HG03354 (cell line): ENCODE data around the gene PTGER1.

Source experiments
- ATAC-seq: cut with Tn5 transposase; IDR thresholded peaks from one replicate; pipeline ENCODE4 v1.9.1; 2021; ENCODE audit warnings: mild to moderate bottlenecking; ENCODE audit not compliant: unreplicated experiment, poor library complexity, severe bottlenecking

Gene PTGER1

DNA sequence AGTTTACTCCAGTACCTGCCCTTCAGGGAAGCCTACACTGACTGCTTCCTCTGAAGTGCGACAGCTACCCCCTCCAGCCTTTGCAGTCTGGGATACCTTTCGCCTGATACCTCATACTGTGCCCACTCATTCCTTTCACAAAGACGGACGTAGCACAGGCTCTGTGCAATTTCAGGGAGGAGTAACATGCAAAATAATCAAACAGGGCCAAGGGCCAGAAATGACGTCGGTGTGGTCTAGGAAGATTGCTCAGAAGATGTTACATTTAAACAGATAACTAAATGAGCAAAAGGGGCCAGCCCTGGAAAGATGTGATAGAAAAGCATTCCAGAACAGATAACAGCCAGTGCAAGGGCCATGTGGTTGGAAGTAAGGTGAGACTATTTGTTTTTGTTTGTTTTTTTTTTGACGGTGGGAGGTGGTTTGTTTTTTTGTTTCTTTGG is 49.4 kb downstream of the PTGER1 start:
- ATAC-seq: no peak
